Progenitor cell of endocrine pancreas (in vitro differentiated cells): ENCODE measurements around the gene TMX1. TPM values are rescaled to one million over a fixed set of nuclear protein-coding genes. Genes with fewer than 3 reads are reported as not detected.

Source experiments
- DNase-seq: peaks from one replicate; pipeline ENCODE4 v3.0.0; 2021; ENCODE audit warnings: low spot score; ENCODE audit not compliant: unreplicated experiment
- H3K27ac Mint-ChIP-seq: 2 replicates; pipeline ENCODE4 v1.8.0; 2021; ENCODE audit warnings: mild to moderate bottlenecking, moderate library complexity, mixed read lengths
- H3K27me3 Mint-ChIP-seq: 2 replicates; pipeline ENCODE4 v1.8.0; 2021; ENCODE audit warnings: mixed read lengths
- H3K36me3 Mint-ChIP-seq: 2 replicates; pipeline ENCODE4 v1.8.0; 2022; ENCODE audit warnings: mixed read lengths; ENCODE audit not compliant: insufficient read depth
- H3K4me1 Mint-ChIP-seq: 2 replicates; pipeline ENCODE4 v1.8.0; 2021; ENCODE audit warnings: low read depth, mixed read lengths
- H3K4me3 Mint-ChIP-seq: 2 replicates; pipeline ENCODE4 v1.8.0; 2021; ENCODE audit warnings: low read depth, mild to moderate bottlenecking, moderate library complexity, mixed read lengths
- H3K9me3 Mint-ChIP-seq: 2 replicates; pipeline ENCODE4 v1.8.0; 2021; ENCODE audit warnings: low read depth, mixed read lengths
- CTCF ChIP-seq: fragments of 200-600 bp; sonication (generic); IDR thresholded peaks from one replicate; pipeline ENCODE4 v1.5.0; 2021; ENCODE audit warnings: antibody characterized with exemption, mild to moderate bottlenecking; ENCODE audit not compliant: unreplicated experiment
- total RNA-seq: library from RNA; stranded (reverse); gene quantifications from 2 replicates; pipeline ENCODE4 v1.2.1, GENCODE V29; 2021

The TMX1 gene
- total RNA-seq, 1 donor from 2014 or later = 31.3 TPM

GRCh38 chr14:51283402-51284085 is 43.5 kb downstream of the TMX1 start:
- Mint-ChIP-seq H3K9me3 (no peaks in the 10 kb centered on the region), H3K36me3 (no peaks in the 10 kb centered on the region), H3K27ac (no peak overlapping the region), H3K27me3 (no peaks in the 10 kb centered on the region), H3K4me1 (peaks cover 12% of the 10 kb centered on the region), H3K4me3 (no peak overlapping the region)
- TF ChIP-seq CTCF = peak; percentile 83
- no peak for DNase-seq

- Mint-ChIP-seq H3K27ac (peak overlapping the region; percentile 17), H3K9me3 (no peaks in the 10 kb centered on the region), H3K4me3 (no peak overlapping the region), H3K36me3 (no peaks in the 10 kb centered on the region), H3K27me3 (no peaks in the 10 kb centered on the region), H3K4me1 (peaks cover 12% of the 10 kb centered on the region)
- DNase-seq = no peak
- no peak for TF ChIP-seq CTCF
These were observed 44.2 kb downstream of the TMX1 start for GRCh38 chr14:51284241-51284640.

- TF ChIP-seq CTCF = no peak
- H3K27me3 Mint-ChIP-seq = no peaks in the 10 kb centered on the region
- no peaks in the 10 kb centered on the region for H3K36me3 Mint-ChIP-seq
- H3K4me1 Mint-ChIP-seq = peaks cover 12% of the 10 kb centered on the region
- DNase-seq = no peak
- H3K27ac Mint-ChIP-seq = no peak overlapping the region
- H3K4me3 Mint-ChIP-seq = no peak overlapping the region
- no peaks in the 10 kb centered on the region for H3K9me3 Mint-ChIP-seq
These were observed 45.1 kb downstream of the TMX1 start for GRCh38 chr14:51285120-51285519.

GRCh38 chr14:51289169-51289568 is 49.1 kb downstream of the TMX1 start:
- no peaks in the 10 kb centered on the region for H3K9me3 Mint-ChIP-seq
- H3K27me3 Mint-ChIP-seq = no peaks in the 10 kb centered on the region
- no peak overlapping the region for H3K4me3 Mint-ChIP-seq
- no peak for DNase-seq
- TF ChIP-seq CTCF = no peak
- H3K27ac Mint-ChIP-seq = no peak overlapping the region
- H3K4me1 Mint-ChIP-seq = no peaks in the 10 kb centered on the region
- no peaks in the 10 kb centered on the region for H3K36me3 Mint-ChIP-seq

- H3K27ac Mint-ChIP-seq = no peak overlapping the region
- no peak overlapping the region for H3K4me3 Mint-ChIP-seq
- H3K9me3 Mint-ChIP-seq = no peaks in the 10 kb centered on the region
- DNase-seq = no peak
- H3K36me3 Mint-ChIP-seq = no peaks in the 10 kb centered on the region
- H3K27me3 Mint-ChIP-seq = no peaks in the 10 kb centered on the region
- H3K4me1 Mint-ChIP-seq = no peaks in the 10 kb centered on the region
- no peak for TF ChIP-seq CTCF
These were observed 50.1 kb downstream of the TMX1 start for GRCh38 chr14:51290132-51290531.
